Gastroesophageal sphincter (tissue), 3 donors: ENCODE measurements around the gene CMIP.

ENCODE experiments used
- CTCF ChIP-seq, 4 experiments: fragments of 200-600 bp in 2 of 4; fragments of 450-650 bp in 2 of 4; sonication (generic) in 1 of 4; IDR thresholded peaks; one replicate each; pipeline ENCODE4 v1.5.1; 2017 to 2019; ENCODE audit warnings: antibody characterized with exemption in 4 of 4, mild to moderate bottlenecking in 2 of 4, moderate library complexity in 2 of 4
- POLR2AphosphoS5 ChIP-seq: sonication (generic); formaldehyde crosslinking; IDR thresholded peaks from one replicate; pipeline ENCODE4 v1.6.1; 2017; ENCODE audit warnings: antibody characterized with exemption

GRCh38 chr16:81731649-81732048 is 287.0 kb downstream of the CMIP start:
- no peak for TF ChIP-seq CTCF (IDR thresholded peaks at IDR 0.05)
- TF ChIP-seq POLR2AphosphoS5: no peak
